ENCODE data around the gene PHF1. TPM values are rescaled to one million over a fixed set of nuclear protein-coding genes. Genes with fewer than 3 reads are reported as not detected.
"Not testable (repeated sequence)": the region's sequence is repeated elsewhere in the genome, so short reads cannot be mapped to it uniquely, and the experiment has no call there.

PHF1 gene
- total RNA-seq: 50.6 TPM
- long read RNA-seq, transcript PHF1-202 (15 exons, 2,330 nt): major isoform, 38 of 125 reads
- long read RNA-seq, transcript PHF1-211 (15 exons, 1,752 nt): minor isoform, 25 of 125 reads
- long read RNA-seq, partial matches to known transcripts: 16 of 125 reads
- long read RNA-seq, other reads (novel, unspliced or antisense): 44 of 125 reads

DNA sequence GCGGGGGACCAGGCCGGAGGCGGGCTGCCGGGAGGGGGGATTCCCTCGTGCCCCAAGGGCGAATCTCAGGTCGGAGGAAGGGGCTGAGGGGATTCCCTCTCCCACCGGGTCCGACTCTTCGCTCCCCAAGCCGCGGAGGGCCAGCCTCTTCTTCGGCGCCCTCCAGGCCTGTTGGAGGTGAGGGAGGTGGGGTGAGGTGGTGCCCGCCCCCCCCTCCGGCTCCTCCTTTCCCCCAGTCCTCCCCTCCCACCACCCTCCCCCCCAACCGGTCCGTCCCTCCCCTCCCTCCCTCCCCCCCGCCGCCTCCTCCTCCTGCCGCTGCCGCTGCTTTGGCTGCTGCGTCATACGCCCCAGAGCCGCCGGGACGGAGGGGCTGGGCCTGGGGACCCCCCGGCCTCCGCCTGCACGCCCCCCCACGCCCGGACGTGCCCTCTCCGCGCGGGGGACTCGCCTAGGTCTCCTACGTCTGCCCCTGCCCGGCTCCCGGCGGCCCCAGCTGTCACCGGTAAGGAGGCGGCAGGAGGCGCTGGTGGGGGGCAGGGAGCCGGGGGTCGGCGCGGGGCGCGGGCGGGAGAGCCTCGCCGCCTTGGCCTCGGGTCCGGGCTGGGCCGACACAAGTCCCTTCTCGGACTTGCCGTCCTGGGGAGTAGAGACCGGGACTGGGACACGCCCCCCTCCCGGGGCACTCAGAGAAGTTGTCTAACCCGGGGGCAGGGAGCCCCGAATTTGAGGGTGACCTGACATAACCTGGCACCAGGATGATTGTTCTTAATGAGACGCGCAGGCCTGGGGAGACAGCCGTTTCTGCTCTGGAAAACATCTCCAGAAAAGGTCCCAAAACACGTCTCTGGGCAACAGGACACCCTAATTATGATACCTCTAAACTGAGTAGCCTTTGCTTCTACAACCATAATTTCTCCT is at the start of gene PHF1:
Gene PHF1 (plus strand): TSS at position 304 of the 921 bp plus-strand sequence. CDS start 1,250 bp downstream, outside the sequence.
- intact Hi-C loops (cut with DNase I): loop anchor here (10.0 kb wide), 1 partner anchor 116 kb away; the partner anchor contains the start of gene RGL2
- DNase-seq (no peak), ATAC-seq (ENCODE audit: poor library complexity) (peak; percentile 79)

DNA sequence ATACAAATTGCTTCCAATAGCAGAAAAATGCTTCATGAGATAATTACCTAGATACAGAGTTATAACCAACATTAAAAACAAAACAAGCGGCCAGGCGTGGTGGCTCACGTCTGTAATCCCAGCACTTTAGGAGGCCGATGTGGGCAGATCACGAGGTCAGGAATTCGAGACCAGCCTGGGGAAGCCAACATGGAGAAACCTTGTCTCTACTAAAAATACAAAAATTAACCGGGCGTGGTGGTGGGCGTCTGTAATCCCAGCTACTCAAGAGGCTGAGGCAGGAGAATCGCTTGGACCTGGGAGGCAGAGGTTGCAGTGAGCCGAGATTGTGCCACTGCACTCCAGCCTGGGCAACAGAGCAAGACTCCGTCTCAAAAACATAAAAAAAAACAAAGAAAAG is 47.3 kb upstream of the PHF1 start:
- DNase-seq; ATAC-seq (ENCODE audit: poor library complexity); intact Hi-C loops (cut with DNase I): not testable (repeated sequence)

DNA sequence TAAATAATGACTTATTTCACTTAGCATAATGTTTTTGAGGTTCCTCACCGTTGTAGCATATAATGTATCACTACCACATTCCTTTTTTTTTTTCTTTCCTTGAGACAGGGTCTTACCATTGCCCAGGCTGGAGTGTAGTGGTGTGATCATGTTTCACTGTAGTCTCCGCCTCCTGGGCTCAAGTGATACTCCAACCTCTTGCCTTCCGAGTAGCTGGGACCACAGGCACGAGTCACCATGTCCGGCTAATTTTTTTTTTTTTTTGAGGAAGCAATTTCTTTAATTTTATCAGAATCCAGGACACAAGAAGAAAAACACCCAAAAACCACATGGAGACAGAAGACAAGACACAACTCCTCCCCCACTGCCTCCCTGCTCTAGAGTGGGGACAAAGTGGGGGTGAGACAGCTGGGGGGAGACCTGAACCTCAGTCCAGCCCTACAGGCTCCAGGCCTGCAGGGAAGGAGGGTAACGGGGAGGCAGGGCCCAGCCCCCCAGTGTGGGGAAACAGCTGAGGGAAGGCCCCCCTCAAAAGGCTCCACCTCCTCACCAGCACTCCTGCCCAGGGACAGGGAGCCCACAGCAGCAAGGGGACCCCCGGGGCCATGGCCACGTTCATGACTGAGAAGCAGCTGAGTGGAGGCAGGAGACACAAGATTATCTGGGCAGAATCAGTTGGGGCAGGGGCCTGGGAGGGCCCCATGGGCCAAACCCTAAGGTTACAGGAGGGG is 46.2 kb upstream of the PHF1 start:
- DNase-seq; intact Hi-C loops (cut with DNase I); ATAC-seq (ENCODE audit: poor library complexity): not testable (repeated sequence)

DNA sequence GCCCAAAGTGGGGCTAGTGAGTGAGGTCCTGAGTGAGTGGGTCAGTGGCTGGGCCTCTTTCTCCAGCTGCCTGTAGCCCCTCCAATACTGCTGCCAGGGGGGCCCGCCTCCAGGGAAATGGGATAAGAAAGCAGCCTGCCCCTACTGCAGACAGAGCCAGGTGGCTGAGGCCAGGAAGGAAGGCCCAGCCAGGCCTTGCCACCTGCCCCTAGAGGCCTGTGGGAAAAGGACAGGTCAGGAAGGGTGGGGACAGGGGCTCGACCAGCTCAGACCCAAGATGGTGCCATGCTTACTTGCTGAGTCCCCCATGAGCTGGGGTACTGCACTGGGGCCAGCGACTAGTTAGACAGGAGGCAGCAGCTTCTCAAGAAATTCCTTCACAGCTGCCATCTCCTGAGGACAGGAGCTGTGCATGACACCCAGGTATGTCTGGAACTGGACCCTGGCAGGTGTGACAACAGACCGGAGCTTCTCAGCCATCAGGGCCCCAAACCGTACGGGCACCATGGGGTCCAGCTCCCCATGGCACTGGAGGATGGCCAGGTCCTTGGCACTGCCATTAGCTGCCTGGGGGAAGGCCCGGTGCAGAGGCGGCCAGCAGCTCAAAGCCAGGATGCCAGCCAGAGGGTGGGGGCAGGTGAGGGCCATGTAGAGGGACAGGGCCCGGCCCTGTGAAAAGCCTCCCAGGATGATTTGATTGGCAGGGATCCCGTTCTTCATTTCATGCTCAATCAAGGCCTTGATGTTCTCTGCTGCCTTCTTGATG is 45.4 kb upstream of the PHF1 start:
- not testable (repeated sequence) for ATAC-seq (ENCODE audit: poor library complexity)

DNA sequence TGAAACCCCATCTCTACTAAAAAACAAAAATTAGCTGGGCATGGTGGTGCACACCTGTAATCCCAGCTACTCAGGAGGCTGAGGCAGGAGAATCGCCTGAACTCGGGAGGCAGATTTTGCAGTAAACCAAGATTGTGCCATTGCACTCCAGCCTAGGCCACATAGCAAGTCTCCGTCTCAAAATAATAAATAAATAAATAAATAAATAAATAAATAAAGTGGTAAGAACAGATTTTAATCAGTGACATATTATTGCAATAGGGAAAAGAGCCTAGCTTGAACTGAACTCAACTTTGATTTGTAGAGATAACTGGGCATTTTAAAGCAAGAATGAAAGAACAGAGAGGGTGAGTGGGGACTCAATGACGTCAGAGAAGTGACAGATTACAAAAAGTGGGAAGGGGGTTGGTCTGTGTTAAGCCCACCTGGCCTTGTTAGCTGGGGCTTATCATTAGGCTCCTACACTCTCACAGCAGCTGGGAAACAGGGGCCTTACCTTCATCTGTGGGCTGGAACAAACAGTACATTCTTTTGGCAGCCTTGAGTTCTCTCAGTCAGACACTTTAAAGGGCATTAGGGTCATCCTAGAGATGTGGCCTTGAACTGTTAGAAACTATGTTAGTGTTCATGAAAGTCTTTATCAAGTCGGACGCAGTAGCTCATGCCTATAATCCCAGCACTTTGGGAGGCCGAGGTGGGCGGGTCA is 43.7 kb upstream of the PHF1 start:
- intact Hi-C loops (cut with DNase I): no loop called here
- no peak for ATAC-seq (ENCODE audit: poor library complexity)
- DNase-seq: no peak

More for the DNA sequence above, 45.4 kb upstream of the PHF1 start:
- intact Hi-C loops (cut with DNase I); DNase-seq: not testable (repeated sequence)

DNA sequence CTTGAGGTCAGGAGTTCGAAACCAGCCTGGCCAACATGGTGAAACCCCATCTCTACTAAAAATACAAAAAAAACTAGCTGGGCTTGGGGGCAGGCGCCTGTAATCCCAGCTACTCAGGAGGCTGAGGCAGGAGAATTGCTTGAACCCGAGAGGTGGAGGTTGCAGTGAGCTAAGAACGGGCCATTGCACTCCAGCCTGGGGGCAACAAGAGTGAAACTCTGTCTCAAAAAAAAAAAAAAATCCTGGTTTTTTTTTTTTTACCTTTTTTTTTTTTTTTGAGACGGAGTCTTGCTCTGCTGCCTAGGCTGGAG is 43.1 kb upstream of the PHF1 start:
- DNase-seq; intact Hi-C loops (cut with DNase I); ATAC-seq (ENCODE audit: poor library complexity): not testable (repeated sequence)

DNA sequence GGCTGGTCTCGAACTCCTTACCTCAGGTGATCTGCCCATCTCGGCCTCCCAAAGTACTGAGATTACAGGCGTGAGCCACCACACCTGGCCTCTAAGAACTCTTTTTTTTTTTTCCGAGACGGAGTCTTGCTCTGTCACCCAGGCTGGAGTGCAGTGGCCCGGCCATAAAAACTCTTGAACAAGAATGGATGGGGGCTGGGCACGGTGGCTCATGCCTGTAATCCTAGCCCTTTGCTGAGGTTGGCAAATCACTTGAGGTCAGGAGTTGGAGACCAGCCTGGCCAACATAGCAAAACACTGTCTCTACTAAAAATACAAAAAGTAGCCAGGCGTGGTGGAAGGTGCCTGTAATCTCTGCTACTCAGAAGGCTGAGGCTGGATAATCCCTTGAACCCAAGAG is 38.9 kb upstream of the PHF1 start:
- ATAC-seq (ENCODE audit: poor library complexity); DNase-seq; intact Hi-C loops (cut with DNase I): not testable (repeated sequence)

DNA sequence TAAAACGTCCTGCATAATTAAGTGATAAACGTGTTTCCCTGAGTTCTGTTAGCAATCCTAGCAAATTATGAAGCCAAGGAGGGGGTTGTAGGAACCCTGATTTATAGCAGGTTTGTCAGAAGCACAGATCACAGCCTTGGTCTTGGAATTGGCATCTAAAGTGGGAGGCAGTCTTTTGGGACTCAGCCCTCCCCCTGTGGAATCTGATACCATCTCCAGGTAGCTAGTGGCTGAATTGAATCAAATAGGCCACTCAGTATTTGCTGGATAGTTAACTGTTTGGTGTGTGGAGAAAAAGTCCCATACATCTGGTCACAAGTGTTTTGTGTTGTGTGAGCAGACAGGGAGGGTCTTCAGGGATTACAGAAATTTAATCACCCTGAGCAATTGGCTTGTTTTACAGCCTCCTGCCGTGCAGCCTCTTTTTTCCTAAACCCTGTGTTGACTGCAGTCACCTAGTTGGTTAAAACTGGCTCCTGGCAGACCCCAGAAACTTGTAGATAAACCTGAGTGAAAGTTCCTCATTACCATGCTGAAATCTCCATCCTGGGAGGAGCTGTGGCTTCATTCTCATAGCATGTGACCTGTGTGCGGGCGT is 38.2 kb upstream of the PHF1 start:
- no peak for ATAC-seq (ENCODE audit: poor library complexity)
- intact Hi-C loops (cut with DNase I): no loop called here
- DNase-seq: no peak

DNA sequence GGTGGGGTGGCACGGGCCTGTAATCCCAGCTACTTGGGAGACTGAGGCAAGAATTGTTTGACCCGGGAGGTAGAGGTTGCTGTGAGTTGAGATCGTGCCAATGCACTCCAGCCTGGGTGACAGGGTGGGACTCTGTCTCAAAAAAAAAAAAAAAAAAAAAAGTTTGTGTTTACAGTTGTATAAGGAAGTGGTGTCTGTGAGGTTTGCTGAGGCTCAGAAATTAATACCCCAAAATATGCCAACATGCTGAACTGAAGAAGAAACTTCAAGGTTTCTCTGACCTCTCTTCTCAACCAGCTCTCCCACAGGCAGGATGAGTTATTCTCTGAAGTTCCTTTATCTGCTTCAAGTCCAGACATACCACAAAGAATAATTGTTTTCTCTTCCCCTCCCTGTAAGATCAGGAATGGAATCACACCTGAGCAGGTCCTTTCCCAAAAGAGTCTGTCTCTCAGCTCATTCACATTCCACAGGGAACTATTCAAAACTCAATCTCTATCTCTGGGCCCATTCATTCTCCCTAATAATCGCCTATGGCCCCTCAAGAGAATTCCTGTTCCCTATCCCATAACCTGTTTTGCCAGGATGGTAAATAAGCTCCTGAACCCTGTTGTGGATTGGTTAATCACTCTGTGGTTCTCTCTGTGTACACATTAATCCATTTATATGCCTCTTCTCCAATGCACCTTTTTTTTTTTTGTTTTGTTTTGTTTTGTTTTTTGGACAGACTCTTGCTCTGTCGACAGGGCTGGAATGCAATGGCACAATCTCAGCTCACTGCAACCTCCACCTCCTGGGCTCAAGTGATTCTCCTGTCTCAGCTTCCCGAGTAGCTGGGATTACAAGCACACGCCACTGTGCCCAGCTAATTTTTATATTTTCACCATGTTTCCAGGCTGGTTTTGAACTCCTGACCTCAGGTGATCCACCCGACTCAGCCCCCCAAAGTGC is 36.6 kb upstream of the PHF1 start:
- intact Hi-C loops (cut with DNase I): no loop called here
- DNase-seq: no peak
- ATAC-seq (ENCODE audit: poor library complexity): no peak

DNA sequence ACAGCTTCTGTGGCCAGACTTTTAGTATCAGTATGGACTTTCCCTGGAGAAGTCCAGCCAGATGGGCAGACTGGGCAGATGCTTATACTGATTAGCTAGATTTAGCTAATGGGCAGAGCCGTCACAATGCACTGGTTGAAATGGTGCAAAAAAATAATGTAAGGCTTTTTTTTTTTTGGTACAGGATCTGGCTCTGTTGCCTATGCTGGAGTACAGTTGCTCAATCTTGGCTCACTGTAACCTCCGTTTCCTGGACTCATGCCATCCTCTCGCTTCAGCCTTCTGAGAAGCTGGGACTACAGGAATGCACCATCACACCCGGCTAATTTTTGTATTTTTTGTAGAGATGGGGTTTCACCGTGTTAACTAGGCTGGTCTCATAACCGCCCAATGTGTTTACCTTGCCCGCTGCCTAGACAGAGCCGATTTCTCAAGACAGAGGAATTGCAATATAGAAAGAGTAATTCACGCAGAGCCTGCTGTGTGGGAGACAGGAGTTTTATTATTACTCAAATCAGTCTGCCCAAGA is 35.6 kb upstream of the PHF1 start:
- peak; percentile 74 for DNase-seq
- peak; percentile 95 for ATAC-seq (ENCODE audit: poor library complexity)
- intact Hi-C loops (cut with DNase I): no loop called here

DNA sequence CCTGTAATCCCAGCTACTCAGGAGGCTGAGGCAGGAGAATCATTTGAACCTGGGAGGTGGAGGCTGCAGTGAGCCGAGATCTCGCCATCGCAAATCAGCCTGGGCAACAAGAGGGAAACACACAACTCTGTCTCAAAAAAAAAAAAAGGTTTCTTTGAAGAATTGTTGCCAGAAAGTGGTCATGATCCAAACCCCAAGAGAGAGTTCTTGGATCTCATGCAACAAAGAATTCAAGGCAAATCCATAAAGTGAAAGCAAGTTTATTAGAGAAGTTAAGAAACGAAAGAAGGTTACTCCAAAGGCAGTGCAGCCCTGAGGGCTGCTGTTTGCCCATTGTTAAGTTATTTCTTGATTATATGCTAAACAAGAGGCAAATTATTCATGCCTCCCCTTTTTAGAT is 33.6 kb upstream of the PHF1 start:
- intact Hi-C loops (cut with DNase I): no loop called here
- DNase-seq: no peak
- ATAC-seq (ENCODE audit: poor library complexity): no peak

DNA sequence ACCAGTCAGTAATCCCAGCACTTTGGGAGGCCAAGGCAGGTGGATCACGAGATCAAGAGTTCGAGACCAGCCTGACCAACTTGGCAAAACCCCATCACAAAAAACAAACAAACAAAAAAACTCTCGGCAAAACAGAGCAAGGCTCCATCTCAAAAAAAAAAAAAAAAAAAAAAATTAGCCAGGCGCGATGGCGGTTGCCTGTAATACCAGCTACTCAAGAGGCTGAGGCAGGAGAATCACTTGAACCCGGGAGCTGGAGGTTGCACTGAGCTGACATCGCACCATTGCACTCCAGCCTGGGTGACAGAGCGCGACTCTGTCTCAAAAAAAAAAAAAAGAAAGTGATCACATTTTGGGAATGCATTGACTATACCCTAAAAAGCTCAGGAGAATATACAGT is 31.6 kb upstream of the PHF1 start:
- ATAC-seq (ENCODE audit: poor library complexity); intact Hi-C loops (cut with DNase I); DNase-seq: not testable (repeated sequence)

DNA sequence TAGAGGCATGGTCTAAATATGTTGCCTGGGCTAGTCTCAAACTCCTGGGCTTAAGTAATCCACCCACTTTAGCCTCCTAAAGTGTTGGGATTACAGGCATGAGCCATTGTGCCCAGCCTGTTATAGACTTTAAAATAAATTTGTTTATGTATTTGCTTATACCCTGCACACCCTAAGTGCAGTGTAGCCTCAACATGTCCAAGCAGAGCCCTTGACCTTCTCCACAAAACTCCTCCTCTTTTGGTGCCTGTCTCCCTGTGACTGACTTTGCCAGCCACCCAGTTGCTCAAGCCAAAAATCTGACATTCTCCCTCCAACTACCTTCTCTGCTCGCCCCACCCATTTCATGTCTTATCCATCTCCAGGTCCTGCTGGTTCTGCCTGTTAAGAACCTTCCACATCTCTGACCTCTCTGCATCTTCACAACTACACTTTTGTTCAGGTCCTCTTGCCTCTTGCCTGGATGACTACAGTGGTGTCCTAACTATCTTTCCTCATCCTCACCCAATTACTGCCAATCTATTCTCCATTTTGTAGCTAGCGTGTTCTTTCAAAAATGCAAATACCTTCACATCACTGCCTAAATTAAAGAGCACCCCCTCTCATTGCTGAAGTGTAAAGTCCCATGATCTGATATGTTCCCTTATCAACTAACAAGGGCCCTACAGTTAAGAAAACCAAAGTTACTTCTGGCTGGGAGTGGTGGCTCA is 30.4 kb upstream of the PHF1 start:
- no peak for ATAC-seq (ENCODE audit: poor library complexity)
- intact Hi-C loops (cut with DNase I): no loop called here
- DNase-seq: no peak

DNA sequence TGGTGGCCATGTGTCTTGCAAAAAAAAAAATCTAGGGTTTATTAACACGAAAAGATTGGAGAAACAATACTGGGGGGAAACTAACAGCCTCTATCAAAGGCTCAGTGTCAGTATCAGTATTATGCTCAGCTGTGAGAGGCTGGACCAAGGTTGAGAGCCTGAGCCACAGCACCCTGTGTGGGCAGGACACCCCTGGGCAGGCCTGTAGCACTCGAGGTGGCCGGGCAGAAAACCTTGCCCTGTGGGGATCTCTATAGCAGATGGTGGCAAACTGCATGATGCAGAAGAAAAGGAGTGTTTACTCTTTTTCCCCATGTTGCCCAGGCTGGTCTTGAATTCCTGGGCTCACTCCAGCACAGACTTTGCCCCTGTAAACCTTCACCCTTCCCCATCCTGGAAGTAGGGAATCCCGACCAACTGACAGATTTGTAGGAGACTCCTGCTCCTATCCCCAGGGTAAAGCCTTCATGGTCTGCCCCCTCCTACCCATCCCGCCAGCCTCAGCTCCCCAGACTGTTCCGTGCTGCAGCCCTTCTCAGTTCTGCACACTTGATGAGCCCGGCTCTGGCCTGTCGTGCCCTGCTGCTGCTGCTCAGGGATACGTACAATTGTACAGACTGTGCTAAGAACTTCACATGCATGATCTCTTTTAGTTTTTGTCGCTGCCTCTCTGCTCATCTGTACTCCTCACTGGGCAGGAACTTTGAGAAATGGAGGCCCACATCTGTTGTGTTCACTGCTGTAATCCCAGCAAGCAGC is 27.2 kb upstream of the PHF1 start:
- intact Hi-C loops (cut with DNase I): no loop called here
- DNase-seq (no peak), ATAC-seq (ENCODE audit: poor library complexity) (no peak)

DNA sequence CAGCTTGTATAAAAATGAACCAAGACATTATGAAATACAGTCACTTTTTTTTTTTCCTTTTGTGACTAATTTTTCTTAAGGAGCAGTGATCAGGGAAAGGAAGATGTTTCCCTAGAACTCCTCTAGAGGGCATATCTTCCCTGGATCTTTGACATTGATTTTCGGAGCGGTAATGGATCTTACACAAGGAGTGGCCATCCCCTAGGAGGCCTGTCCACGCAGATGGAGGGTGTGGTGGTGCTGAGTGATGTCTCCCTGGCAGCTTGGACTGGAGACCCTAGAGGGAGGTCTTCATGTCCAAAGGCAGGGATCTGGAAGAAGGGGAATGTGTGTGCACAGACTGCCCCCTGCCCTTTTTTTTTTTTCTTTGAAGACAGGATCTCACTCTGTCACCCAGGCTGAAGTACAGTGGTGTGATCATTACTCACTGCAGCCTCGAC is 26.2 kb upstream of the PHF1 start:
- ATAC-seq (ENCODE audit: poor library complexity): peak; percentile 36
- DNase-seq: no peak
- intact Hi-C loops (cut with DNase I): no loop called here

Measured in Right ventricle myocardium superior (tissue), 1 donor.